ENCODE measurements around the gene GSTT2.

Gene GSTT2

GRCh38 chr22:24009227-24010017, 29.5 kb downstream of the GSTT2 start:
- DNase-seq, result no peak

- no peak for DNase-seq
Measured at GRCh38 chr22:24010018-24010391, 30.1 kb downstream of the GSTT2 start.

GRCh38 chr22:24011735-24012068, 31.8 kb downstream of the GSTT2 start:
- no peak for DNase-seq

GRCh38 chr22:24016156-24016555, 36.2 kb downstream of the GSTT2 start:
- DNase-seq, result no peak

GRCh38 chr22:24021304-24021703, 41.4 kb downstream of the GSTT2 start:
- no peak for DNase-seq

- DNase-seq, result no peak
Measured at GRCh38 chr22:24023204-24023789, 43.4 kb downstream of the GSTT2 start.

GRCh38 chr22:24024354-24024753, 44.4 kb downstream of the GSTT2 start:
- no peak for DNase-seq

GRCh38 chr22:24025475-24025874, 45.5 kb downstream of the GSTT2 start:
- DNase-seq, result no peak

GRCh38 chr22:24026056-24026455, 46.1 kb downstream of the GSTT2 start:
- no peak for DNase-seq

GRCh38 chr22:24026733-24027132, 46.8 kb downstream of the GSTT2 start:
- no peak for DNase-seq

- no peak for DNase-seq
Measured at GRCh38 chr22:24027389-24027975, 47.5 kb downstream of the GSTT2 start.

- no peak for DNase-seq
Measured at GRCh38 chr22:24027991-24028390, 48.1 kb downstream of the GSTT2 start.

- DNase-seq, result no peak
Measured at GRCh38 chr22:24028533-24028932, 48.6 kb downstream of the GSTT2 start.

- DNase-seq, result no peak
Measured at GRCh38 chr22:24029304-24029703, 49.4 kb downstream of the GSTT2 start.

- DNase-seq, result no peak
Measured at GRCh38 chr22:24030186-24030702, 50.3 kb downstream of the GSTT2 start.

Measured in activated CD4-positive, alpha-beta T cell treated with anti-CD3 and anti-CD28 coated beads for 1 hour (primary cell).